DMS53 (cell line): ENCODE measurements around the gene PEX14.
A peak's percentile ranks its signal among the peaks of the same experiment; 100 is the strongest.

Experiments
- DNase-seq: peaks from one replicate; lab custom pipeline; 2025; lab: John Stamatoyannopoulos, UW

The PEX14 gene

GRCh38 chr1:10596780-10597179 lies 122.0 kb downstream of the PEX14 start:
- no peak for DNase-seq

GRCh38 chr1:10597492-10598388 lies 123.0 kb downstream of the PEX14 start:
- DNase-seq = no peak

GRCh38 chr1:10598389-10598702 lies 123.6 kb downstream of the PEX14 start:
- peak; percentile 38 for DNase-seq

- DNase-seq = no peak
These were observed 124.6 kb downstream of the PEX14 start for GRCh38 chr1:10599194-10599861.

GRCh38 chr1:10601342-10602070 lies 126.8 kb downstream of the PEX14 start:
- DNase-seq = no peak

- no peak for DNase-seq
These were observed 128.2 kb downstream of the PEX14 start for GRCh38 chr1:10602936-10603335.

GRCh38 chr1:10604966-10605365 lies 130.2 kb downstream of the PEX14 start:
- DNase-seq = no peak

GRCh38 chr1:10606064-10606463 lies 131.3 kb downstream of the PEX14 start:
- DNase-seq = no peak

GRCh38 chr1:10607228-10607627 lies 132.5 kb downstream of the PEX14 start:
- DNase-seq = no peak

- no peak for DNase-seq
These were observed 133.9 kb downstream of the PEX14 start for GRCh38 chr1:10608690-10609089.

- no peak for DNase-seq
These were observed 136.3 kb downstream of the PEX14 start for GRCh38 chr1:10610901-10611600.

GRCh38 chr1:10612436-10613160 lies 137.8 kb downstream of the PEX14 start:
- DNase-seq = no peak

- DNase-seq = no peak
These were observed 138.6 kb downstream of the PEX14 start for GRCh38 chr1:10613340-10613739.

- DNase-seq = no peak
These were observed 139.1 kb downstream of the PEX14 start for GRCh38 chr1:10613861-10614260.

- no peak for DNase-seq
These were observed 139.9 kb downstream of the PEX14 start for GRCh38 chr1:10614377-10615225.

GRCh38 chr1:10615332-10615731 lies 140.6 kb downstream of the PEX14 start:
- no peak for DNase-seq

- DNase-seq = no peak
These were observed 141.4 kb downstream of the PEX14 start for GRCh38 chr1:10615932-10616671.

GRCh38 chr1:10616696-10617095 lies 141.9 kb downstream of the PEX14 start:
- DNase-seq = no peak

GRCh38 chr1:10617318-10617717 lies 142.6 kb downstream of the PEX14 start:
- no peak for DNase-seq
